ENCODE measurements around the gene PLD2.
"Not testable (repeated sequence)": the region's sequence is repeated elsewhere in the genome, so short reads cannot be mapped to it uniquely, and the experiment has no call there.

The PLD2 gene

DNA sequence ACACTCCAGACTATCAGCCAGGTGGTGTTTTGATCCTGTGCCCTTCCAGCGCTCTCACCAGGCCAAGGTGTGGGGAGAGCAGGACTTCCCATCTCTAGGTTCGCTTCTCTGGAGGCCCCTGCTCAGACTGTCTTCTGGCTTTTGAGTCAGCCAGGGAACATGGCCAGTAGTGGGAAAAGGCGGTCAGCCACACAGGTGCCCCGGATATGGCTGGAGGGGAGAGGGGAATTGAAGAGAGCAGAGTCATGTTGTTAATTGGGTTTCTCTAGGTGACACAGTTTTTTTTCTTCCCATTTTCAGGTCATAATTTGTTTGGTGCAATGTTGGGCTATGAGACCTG, 27.7 kb downstream of the PLD2 start:
- DNase-seq: no peak

DNA sequence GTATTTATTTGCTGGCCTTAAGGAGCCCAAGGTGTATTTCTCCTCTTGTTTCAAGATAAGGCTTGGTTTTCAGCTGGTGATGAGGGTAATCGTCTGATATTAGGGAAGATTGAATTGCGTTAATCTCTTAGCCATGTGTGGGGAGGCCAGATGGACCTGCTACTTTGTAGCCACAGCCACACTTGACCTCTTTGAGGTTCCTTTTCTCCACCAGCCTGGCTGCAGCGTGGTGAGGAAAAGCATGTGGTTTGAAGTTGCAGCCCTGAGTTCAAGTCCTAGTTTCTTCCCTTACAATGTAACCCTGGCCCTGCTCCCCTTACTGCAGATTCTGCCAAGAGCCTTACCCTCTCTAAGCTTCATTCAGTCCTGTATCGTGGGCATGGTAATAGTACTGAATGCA, 29.3 kb downstream of the PLD2 start:
- DNase-seq: no peak

DNA sequence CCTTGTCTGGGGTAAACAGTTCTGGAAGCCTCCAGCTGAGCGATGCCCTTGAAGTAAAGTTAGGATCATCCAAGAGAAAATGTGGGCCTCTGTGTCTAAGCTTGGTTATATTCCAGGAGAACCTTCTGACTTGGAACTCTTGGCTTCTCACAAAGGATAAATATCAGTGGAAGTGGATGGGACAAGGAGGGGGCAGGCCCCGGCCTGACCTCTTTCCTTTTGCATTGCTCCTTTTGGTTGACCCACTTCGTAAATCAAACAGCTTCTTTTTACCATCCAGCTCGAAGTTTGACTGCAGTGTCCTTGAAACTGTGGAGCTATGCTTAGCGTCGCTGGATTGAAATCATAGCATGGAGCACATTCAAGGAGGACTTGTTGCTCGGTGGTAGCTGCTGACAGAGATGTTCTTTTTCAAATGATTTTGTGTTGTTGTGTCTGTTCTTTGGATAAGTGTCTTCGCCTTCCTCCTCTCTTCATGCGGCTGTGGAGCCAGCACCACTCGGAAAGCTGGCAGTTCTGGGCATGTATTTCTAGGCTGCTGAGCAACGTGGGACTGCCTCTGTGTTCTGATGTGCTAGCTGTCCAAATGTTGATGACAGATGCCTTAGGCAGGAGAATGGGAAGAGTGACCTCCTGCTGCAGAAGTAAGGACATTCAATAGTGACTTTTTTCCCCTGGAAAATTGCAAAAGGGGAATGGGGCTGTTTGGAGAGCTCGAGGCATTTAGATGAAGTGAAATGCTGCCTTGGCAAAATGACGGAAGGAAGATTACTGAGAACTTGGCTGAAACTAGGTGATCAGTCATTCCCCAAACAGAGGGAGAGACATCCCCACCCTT, 30.7 kb downstream of the PLD2 start:
- no peak for DNase-seq

DNA sequence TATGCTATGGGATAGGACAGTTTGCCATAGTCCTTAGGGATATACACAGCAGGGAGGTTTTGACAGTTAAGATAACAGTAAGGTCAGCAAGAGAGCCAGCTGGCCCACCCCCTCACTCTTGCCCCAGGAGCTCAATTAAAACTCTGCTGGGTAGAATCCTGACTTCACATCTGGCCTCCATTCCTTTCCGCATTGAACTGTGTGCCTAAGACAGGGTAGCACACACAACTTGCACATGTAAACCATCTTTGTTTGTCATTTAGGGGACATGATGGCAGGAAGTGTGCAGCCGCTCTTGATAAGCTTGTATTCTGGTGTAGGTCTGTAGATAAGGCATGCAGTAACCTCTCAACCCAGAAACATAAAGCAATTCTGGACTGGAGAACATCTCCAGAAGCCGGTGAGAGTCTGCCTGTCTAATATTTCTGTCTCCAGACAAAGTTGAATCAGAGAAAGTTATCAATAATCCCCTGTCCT, 31.4 kb downstream of the PLD2 start:
- no peak for DNase-seq

DNA sequence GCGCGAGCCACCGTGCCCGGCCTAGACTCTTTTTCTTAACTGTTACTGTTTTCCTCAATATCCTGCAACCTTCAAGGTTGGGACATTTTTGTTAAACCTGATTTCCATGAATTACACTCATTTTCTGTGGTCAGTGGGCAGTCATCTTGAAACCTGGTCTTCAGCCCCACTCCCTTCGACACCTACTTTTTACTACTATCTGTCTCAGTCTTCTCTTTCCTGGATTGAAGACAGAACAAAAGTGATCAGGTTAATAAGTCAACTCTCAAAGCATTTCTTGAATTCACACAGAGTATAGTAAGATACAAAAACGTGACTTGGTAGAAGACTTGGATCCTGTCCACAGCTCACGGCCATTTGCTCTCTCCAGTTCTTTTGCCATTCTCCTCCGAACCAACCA, 32.3 kb downstream of the PLD2 start:
- no peak for DNase-seq

DNA sequence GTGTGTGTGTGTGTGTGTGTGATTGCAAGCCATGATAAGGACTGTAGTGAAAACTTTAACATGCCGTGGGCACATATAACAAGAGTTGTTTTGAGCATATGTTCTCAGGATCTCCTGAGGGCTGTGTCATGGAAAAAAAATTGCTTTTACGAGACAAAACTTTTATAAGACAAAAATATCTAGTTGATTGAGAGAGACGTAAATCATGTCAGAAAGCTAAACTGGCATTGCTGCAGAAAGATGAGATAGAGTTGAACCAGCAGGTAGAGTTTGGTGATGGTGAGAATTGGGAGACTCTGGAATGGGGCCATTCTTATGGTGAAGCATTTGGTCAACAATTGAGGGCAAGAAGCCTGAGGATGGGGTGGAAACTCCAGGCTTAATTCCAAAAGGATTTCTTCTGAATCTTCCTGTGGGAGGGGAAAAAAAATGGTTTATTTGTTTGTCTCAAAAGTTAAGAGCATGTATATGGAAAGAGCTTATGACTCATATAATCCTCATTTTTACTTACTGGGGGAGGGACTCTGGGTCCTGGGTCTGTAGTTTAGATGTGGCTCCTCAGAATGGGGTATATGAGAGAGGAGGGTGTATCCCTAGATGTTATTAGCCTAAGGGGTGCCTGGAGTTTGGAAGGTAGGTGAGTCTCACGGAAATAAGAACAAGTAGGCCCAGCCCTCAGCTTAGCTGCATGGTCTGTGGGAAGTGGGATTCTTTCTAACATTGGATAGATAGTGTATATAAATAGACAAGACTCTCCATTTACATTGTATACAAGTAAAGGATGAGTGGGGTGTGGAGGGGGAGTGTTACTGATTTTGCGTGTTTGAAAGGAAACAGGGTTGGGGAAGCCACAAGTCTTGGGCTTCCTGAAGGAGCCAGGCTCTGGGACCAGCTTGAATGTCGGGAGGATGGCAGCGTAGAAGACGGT, 33.3 kb downstream of the PLD2 start:
- no peak for DNase-seq

DNA sequence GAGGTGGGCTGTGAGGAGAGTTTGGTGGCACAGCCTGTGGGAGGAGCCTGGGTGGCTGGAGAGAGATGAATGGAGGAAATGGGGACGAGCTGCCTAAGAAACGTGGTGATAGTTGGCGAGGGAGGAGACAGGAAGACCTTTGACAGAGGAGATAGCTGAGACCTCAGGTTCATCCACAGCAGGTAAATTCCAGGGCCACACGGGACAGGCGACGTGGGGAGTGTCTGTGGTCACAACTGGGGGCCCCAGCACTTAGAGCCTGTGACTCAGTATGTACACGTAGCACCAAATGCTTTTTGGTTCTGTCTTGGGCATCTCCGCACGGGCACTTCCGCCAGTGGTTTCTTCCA, 33.9 kb downstream of the PLD2 start:
- DNase-seq: peak in 1 of 2 experiments; percentile 40

DNA sequence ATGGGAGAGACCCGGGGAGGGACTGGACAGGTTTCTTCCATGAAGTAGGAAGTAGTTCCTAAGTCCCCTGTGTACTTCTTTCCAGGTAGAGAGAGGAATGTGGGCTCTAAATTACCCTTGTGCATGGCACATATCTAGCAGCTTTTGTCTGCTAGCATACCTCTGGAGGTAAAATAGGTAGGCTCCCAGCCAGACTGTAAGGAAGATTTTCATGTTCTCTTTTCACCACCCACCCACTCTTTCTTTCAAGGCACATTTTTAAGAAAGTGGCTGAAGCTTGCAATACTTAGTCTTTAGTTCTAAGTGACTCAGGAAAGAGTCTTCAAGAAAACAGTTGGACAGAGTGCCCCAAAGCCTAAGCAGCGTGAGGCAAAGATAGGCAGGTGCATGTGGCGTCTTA, 35.4 kb downstream of the PLD2 start:
- DNase-seq: no peak

DNA sequence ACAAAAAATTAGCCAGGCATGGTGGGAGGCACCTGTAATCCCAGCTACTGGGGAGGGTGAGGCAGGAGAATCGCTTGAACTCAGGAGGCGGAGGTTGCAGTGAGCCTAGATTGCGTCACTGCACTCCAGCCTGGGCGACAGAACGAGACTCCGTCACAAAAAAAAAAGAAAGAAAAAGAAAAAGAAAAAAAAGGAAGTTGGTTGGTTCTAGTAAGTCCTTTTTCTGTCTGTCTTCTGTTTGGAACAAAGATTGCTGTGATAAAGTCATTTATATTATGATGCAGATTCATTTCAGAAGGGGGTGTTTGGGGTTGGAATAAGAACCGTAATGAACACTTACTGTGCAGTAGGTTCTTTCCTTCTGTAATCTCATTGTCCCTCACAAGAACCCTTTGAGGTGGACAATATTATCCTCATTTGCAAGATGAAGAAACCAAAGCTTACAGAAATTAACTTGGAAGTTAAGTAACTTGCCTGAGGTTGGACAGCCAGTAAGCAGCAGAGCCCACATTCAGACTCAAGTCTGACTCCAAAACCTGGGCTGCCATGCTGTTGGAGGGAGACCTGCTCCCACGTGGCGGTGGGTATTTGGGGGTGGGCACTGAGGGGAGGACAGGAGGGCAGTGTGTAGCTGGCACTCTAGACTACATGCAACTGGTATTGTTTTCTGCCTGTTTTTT, 36.5 kb downstream of the PLD2 start:
- no peak for DNase-seq

DNA sequence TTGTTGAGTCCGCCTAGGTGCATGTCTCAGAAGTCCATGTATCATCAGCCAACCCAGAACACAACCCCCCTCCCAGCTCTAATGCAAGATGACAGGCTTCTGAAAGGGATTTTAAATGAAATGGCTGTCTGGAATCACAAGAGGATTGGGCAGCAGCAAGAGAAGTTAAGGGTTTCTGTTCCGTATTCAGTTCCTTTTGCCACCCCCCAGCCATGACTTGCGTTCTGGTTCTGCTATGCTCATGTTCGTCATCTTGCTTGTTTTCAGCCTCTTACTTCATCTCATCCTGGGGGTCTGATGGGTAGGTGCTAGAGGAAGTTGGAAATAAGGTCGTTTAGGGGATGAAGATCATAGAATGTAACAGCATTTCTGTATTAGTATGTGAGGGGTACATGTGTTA, 38.2 kb downstream of the PLD2 start:
- DNase-seq: no peak

DNA sequence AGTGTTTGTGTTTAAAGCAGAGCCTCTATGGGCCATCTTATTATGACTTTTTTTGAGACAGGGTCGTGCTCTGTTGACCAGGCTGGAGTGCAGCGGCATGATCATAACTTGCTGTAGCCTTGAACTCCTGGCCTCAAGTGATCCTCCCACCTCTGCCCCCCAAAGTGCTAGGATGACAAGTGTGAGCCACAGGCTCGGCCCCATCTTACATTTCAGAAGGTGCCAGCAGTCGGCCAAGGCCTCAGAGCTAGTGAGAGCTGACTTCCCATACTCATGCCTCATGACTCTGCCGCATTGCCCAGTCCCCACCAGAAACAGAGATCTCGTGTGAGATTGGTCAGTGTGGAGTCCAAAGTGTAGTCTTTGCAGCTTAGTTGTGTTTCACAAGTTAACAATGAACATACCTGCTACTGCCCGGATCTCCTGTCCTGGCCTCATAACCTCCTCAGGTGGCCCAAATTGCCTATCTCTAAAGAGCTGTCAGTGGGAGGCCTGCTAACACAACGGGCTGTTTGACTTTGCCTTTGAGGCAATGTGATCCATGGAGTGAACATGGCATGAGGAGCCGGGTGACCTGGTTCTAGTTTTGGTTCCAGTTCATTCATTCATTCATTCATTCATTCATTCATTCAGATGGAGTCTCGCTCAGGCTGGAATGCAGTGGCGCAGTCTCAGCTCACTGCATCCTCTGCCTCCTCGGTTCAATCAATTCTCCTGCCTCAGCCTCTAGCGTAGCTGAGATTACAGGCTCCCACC, 39.9 kb downstream of the PLD2 start:
- DNase-seq: no peak

DNA sequence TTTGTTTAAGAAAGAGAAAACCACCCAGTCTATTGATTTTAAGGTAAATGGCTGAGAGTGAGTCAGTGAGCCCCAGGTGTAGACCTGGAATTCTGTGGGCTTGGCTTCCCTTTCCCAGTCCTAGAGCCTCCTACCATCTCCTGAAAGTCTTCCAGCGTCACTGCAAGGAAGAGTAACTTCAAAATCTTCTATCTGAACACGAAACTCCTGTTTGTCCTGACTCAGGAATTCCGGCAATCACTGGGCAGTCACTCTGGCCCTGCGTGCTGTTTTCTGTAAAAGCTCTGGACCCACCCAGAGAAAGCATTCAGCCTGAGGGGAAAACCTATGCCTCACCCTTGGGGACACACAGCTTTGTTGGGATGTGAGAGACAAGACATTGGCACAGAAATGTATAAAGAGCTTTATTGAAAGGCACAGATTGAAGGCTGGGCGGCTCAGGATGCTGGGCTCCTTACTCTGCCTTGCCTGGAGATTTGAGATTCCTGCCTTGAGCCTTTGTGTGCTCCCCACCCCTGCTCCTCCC, 42.1 kb downstream of the PLD2 start:
- no peak for DNase-seq

DNA sequence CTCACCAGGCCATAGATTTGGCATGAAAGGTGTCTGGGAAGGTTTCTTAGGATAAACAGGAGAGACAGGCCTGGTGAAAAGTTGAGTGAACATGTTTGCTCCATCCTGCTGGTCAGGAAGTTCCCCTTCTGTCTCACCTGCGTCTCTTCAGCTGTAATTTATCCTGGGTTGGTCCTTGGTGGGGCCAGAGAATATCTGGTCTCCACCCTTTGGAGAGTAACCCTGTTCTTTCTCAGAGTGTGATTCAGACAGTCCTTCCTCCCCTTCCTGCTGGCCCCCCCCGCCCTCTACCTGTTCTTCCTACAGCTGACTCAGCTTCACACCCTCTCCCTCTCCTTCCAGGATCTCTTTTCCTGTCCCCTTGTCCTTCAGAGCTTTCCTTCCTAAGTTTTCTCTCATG, 43.3 kb downstream of the PLD2 start:
- no peak for DNase-seq

DNA sequence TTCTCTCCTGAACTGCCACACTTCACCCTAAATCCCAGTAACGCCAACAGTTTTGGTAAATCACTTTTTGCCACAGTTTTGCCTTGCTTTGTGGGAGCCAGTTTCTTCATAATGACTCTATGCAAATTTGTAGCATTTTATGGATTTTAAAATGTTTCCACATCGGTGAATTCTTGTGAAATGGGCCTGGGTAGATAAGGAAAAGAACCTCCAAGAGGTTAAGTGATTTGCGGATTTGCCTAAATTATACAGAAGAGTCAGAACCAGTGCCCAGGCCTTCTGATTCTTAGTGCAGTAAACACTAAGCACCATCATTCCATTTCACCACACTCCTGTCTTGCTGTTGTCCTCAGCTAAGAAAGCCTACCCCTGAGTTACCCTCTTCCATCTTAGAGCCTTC, 44.1 kb downstream of the PLD2 start:
- no peak for DNase-seq

DNA sequence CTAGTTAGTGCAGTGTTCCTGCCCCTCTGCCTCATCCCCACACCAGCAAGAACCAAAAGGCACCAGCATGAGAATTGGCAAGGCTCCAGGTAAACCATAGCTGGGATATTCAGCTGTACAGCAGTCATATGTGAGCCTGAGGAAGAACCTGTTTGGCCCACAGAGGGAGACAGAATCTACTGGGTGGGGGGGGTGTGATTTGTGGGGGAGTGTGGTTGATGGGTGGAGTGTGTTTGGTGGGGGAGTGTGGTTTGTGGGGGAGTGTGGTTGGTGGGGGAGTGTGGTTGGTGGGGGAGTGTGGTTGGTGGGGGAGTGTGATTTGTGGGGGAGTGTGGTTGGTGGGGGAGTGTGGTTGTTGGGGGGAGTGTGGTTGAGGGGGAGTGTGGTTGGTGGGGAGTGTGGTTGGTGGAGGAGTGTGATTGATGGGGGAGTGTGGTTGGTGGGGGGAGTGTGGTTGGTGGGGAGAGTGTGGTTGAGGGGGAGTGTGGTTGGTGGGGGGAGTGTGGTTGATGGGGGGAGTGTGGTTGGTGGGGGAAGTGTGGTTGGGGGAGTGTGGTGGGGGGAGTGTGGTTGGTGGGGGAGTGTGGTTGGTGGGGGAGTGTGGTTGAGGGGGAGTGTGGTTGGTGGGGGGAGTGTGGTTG, 45.7 kb downstream of the PLD2 start:
- DNase-seq: no peak

DNA sequence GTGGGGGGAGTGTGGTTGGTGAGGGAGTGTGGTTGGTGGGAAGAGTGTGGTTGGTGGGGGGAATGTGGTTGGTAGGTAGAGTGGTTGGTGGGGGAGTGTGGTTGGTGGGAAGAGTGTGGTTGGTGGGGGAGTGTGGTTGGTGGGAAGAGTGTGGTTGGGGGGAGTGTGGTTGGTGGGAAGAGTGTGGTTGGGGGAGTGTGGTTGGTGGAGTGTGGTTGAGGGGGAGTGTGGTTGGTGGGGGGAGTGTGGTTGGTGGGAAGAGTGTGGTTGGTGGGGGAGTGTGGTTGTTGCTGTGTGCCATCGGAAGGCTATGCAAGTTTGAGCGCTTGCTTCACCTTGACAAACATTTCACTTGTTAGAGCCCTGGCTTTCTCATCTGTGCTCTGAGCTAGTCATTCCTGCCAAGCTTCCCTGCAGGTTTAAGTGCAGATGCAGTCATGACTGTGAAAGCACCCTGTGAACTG, 46.3 kb downstream of the PLD2 start:
- no peak for DNase-seq

DNA sequence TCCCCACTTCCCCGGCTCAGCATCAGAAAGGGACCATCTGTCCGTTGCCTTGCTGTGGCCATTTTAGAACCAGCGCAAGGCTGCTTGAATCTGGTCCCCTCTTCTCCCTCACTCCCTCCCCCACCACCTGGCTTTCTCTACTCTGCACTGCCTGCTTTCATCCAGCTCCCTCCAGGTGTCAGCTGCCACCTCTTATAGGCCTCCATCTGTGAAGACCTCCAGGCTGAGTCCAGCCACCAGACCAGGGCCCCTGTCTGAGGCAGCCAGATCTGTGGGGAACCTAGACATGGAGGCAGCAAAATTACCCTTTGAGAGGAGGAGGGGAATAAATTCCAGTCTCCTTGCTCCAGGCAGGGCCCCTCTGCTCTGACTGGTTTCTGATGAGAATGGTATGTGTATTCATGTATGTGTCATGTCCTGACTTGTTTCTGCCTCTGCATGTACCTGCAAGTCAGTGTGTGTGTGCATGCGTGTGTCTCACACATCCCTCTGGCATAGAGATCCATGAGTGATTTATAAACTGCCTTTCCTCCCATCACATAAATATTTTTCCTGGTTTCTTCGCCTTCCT, 47.2 kb downstream of the PLD2 start:
- no peak for DNase-seq

DNA sequence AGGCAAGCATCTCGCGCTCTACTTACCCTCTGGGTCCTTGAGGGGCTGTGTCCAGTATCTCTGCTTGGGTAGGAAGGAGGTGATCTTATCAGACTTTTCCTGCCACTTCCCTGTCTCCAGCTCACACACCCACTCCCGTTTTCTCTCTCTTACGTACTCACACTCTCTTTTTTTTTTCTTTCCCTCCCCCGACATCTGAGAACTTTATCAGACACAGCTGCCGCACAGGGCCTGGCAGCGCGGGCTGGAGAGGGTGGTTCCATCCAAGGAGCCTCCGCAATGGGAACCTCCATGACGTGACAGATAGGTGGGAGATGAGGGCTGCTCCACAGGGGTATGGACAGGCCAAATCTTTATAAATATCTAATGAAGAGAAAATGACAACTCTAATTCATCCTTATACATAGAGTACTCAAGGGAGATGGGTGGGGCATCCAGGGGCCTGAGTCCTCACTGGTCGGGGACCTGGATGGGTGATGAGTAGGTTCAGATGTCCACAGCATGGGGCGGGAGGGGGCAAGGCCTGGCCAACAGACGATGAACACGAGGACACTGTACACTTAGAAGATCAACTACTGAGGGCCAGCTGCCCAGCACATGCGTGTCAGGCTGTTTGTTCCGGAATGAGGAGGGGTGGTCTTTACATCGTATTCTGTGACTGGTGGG, 49.5 kb downstream of the PLD2 start:
- no peak for DNase-seq

DNA sequence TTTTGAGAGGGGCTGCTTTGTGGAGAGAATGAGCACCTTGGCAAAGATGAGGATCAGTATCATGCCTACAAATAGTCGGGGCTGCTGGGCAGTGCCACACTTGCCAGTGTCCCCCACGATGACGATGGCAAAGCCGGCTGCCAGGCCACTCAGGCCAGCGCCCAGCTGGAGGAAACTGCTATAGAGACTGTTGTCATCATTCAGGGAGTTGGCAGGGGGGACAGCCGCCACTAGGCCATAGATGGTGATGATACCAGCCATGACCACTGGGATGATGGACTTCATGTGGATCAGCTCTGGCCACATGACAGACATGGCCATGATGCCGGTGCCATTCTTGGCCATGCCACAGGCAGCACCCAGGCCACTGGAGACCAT, 50.0 kb downstream of the PLD2 start:
- no peak for DNase-seq

DNA sequence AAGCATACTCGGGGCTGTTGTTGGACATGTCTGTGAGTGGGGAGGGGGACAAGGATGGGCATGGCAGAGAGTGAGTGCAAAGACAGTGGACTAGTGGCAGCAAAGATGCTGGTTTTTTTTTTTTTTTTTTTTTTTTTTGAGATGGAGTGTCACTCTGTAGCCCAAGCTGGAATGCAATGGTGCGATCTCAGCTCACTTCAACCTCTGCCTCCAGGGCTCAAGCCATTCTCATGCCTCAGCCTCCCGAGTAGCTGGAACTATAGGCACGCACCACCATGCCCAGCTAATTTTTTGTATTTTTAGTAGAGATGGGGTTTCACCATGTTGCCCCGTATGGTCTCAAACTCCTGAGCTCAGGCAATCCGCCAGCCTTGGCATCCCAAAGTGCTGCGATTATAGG, 50.4 kb downstream of the PLD2 start:
- not testable (repeated sequence) for DNase-seq
